Activated CD4-positive, alpha-beta T cell treated with anti-CD3 and anti-CD28 coated beads for 48 hours (primary cell): ENCODE data around the gene MXRA8.

Source experiments
- DNase-seq: peaks from one replicate; pipeline ENCODE4 v3.0.0-alpha.2; 2020

The MXRA8 gene

GRCh38 chr1:1306070-1306660 lies 52.2 kb downstream of the MXRA8 start:
- peak; percentile 42 for DNase-seq

- peak; percentile 70 for DNase-seq
These were observed 52.9 kb downstream of the MXRA8 start for GRCh38 chr1:1305300-1306069.

GRCh38 chr1:1304331-1305299 lies 53.7 kb downstream of the MXRA8 start:
- no peak for DNase-seq

- no peak for DNase-seq
These were observed 54.6 kb downstream of the MXRA8 start for GRCh38 chr1:1303736-1304135.

- no peak for DNase-seq
These were observed 55.3 kb downstream of the MXRA8 start for GRCh38 chr1:1302951-1303509.
